NCI-H524 (cell line): ENCODE results near the gene NT5C1B.
"Not testable (repeated sequence)": the region's sequence is repeated elsewhere in the genome, so short reads cannot be mapped to it uniquely, and the experiment has no call there.

ENCODE experiments used
- DNase-seq, 2 experiments: peaks; one replicate each; lab custom pipeline; 2025; lab: John Stamatoyannopoulos, UW

The NT5C1B gene

GRCh38 chr2:18589354-18589753 is at the start of gene NT5C1B:
Gene NT5C1B, minus strand, starts transcription at chr2:18589569. Its CDS starts 101 bp downstream, at chr2:18589468.
- DNase-seq = no peak

- DNase-seq = no peak
These were observed 47.8 kb upstream of the NT5C1B start for GRCh38 chr2:18637196-18637595.

DNA sequence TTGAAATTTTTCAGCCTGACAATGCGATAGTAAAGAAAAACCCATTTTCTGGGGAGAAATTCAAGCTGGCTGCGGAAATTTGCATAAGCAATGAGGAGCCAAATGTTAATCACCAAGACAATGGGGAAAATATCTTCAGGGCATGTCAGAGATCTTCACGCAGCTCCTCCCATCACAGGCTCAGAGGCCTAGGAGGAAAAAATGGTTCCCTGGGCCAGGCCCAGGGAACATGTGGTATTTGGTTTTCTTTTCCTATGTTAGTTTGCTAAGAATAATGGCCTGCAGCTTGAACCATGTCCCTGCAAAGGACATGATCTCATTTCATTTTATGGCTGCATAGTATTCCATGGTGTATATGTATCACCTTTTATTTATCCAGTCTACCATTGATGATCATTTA is 43.3 kb upstream of the NT5C1B start:
- DNase-seq = not testable (repeated sequence)

DNA sequence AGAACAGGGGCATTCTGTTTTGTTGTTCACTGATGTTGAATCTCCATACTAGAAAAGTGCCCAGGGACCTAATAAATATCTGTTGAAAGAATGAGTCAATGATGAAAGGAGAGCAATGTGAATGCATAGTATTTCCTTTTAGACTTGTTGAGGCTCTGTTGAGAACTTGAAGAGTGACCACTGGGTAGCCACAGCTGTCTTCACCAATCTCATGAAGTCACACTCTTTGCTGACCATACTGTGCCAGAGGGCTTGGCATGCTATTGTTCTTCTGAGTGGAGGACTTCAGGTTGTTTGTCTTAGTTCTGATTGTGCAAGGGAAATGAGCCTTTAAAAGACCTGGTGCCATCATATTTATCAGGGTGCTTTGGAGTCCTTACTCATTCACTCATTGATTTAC is 41.6 kb upstream of the NT5C1B start:
- DNase-seq = no peak

- no peak for DNase-seq
These were observed 41.2 kb upstream of the NT5C1B start for GRCh38 chr2:18630541-18630940.

- DNase-seq = no peak
These were observed 40.7 kb upstream of the NT5C1B start for GRCh38 chr2:18630101-18630500.

DNA sequence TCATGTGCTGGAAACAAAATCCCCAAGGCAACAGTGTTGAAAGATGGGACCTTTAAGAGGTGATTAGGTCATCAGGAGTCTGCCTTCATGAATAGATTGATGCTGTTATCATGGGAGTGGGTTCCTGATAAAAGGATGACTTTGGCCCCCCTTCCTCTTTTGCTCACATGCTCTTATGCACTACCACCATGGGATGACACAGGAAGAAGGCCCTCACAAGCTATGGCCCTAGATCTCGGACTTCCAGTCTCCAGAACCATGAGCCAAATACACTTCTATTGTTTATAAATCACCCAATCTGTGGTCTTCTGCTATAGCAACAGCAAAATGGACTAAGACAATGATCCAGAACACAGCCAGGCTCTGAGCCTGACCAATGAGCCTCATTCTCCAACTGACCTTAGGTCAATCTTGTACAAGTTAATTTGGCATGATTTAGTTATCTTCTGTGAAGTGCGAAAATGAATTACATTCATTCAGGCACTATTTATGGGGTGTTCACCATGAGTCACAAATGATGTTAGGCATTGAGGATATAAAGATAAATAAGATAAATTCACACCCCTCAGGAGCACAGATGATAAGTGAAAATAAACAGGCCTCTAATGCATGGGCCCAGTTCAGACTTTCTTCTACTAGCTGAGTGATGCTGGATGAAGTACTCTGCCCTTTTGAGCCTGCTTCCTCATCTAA is 37.7 kb upstream of the NT5C1B start:
- no peak for DNase-seq

DNA sequence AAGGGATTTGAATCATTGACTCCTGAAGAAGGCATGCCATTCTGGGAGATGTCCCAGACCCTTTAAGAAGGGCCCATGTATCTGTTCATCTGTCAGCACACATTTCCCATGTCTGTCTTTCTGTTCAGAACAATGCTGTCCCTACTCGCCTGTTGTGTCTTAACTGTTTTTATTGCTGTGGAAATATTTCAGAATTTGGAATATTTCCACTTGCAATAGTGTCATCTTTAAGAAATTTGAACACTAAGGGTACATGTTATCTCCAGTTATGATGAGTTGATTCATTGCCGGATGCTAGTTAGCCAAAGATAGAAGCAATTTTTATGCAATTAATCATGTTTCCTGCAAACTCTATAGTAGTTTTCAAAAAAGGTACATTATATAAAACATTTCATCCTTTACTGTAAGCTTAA is 36.9 kb upstream of the NT5C1B start:
- no peak for DNase-seq

DNA sequence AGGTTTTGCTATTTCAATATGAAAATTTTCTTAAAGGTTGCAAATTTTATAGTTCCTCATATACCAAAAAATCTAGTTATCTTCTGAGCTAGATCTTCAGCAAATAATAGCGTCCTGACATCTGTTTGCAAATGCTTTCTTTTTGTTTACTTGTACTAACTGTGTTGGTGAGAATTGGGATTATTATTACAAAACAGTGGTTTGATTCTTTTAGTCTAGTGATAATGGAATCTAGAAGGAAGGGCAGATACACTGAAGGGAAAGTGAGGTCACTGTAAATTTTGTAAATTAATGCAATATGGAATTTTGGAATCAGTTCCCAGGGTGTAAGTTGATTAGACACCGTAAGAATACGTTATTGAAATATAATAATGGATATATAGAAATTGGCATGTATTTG is 36.2 kb upstream of the NT5C1B start:
- no peak for DNase-seq

- DNase-seq = no peak
These were observed 34.4 kb upstream of the NT5C1B start for GRCh38 chr2:18623782-18624181.

- DNase-seq = no peak
These were observed 31.7 kb upstream of the NT5C1B start for GRCh38 chr2:18620867-18621632.

DNA sequence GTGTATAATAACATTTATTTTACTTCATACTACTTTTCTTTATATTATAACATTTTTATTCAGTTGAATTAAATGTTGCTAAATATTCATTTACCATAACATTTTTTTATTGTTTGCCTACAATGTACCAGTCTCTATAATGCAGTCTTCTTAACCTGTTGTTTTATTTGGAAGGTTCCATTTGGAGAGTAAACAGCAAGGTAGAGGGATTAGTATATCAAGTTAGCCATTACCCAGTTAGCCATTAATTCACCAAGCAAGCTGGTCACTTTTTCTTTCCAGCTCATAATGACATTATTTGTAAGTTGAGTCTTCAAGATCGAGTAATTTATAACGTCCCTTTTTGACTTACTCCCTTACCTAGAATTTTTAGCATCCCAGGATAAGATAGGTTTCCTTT is 29.7 kb upstream of the NT5C1B start:
- no peak for DNase-seq

- no peak for DNase-seq
These were observed 24.7 kb upstream of the NT5C1B start for GRCh38 chr2:18614041-18614440.

- DNase-seq = no peak
These were observed 22.8 kb upstream of the NT5C1B start for GRCh38 chr2:18612133-18612532.

GRCh38 chr2:18611604-18612003 is 22.2 kb upstream of the NT5C1B start:
- DNase-seq = no peak

GRCh38 chr2:18611184-18611583 is 21.8 kb upstream of the NT5C1B start:
- no peak for DNase-seq

- no peak for DNase-seq
These were observed 21.3 kb upstream of the NT5C1B start for GRCh38 chr2:18610651-18611050.

DNA sequence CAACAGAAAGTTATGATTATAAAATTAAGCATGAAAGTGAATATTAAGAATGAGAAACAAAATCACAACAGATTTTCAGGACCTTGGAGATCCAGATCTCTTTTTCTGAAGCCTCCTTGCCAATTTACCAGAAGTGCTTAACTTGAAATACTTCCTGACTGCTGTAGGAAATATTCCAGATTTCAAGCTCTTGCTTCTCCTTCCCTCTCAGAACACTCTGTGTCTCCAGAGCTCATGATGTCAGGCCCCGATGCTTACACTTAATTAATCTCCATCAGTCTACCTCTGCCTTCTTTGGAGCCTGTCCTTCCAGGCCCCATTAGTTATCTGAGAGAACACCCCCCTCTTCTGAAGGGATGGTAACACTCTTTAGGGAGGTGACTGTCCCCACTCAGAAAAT is 20.7 kb upstream of the NT5C1B start:
- no peak for DNase-seq

GRCh38 chr2:18605115-18605514 is 15.7 kb upstream of the NT5C1B start:
- DNase-seq = no peak

GRCh38 chr2:18604531-18604885 is 15.1 kb upstream of the NT5C1B start:
- DNase-seq = no peak

GRCh38 chr2:18603854-18604530 is 14.6 kb upstream of the NT5C1B start:
- no peak for DNase-seq

DNA sequence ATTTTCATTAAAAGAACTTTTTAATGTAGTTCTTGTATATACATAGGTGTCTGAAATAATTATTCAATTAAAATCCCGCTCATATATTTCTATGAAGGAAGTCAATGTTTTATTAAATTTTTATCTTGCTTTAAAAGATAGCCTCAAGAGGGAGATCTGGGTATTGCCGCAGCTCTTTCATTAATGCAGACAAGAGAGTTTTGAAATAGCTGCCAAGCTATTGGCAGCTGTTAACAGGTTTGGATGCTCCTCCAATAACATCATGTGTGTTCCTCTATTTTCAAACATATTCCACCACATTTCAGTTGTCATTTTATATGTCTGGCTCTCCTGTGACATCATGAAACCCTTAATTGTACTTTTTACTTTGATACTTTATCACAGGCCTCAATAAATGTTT is 12.9 kb upstream of the NT5C1B start:
- DNase-seq = no peak

DNA sequence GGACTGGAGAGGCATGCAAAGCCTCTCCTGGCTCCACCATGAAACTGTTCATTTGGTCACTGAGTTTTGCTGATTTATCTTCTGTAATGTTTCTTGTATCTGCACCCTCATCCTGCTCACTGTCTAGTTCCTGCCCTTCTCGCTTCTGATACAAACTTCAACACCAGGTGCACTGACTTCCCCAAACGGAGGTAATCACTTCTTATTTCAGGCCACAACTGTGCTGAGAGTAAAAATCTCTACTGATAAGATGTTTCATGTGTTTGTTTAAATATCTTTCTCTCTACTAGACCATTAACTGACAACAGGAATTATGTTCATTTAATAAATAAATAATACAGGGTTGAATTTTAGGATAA is 10.9 kb upstream of the NT5C1B start:
- DNase-seq = no peak
